Brain pericyte (primary cell): ENCODE data around the gene F2R.
"Not testable (repeated sequence)": the region's sequence is repeated elsewhere in the genome, so short reads cannot be mapped to it uniquely, and the experiment has no call there.

Experiments
- DNase-seq: peaks from one replicate; pipeline ENCODE4 v3.0.0-alpha.2; 2012; ENCODE audit warnings: low read depth, low spot score

Gene F2R

DNA sequence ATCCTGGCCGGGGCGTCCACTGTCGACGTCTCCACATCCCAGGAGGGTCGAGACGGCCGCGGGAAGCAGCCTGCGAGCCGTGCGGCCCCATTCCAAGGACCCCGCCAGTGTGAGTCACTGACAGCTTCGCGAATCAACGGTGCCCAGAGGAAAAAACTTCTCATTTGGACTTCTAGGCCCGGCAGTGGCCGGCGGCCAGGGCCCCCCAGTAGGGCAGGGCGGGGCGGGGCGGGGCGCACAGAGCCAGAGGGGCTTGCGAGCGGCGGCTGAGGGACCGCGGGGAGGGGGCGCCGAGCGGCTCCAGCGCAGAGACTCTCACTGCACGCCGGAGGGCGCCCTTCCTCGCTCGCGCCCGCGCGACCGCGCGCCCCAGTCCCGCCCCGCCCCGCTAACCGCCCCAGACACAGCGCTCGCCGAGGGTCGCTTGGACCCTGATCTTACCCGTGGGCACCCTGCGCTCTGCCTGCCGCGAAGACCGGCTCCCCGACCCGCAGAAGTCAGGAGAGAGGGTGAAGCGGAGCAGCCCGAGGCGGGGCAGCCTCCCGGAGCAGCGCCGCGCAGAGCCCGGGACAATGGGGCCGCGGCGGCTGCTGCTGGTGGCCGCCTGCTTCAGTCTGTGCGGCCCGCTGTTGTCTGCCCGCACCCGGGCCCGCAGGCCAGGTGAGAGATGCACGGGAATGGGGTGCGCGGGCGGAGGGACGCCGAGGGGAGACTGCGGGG lies at the start of gene F2R:
Gene F2R, plus strand, starts transcription at position 391 of the 720 bp plus-strand sequence. Its CDS starts 182 bp downstream, at position 573.
- DNase-seq = no peak

GRCh38 chr5:76667495-76667894 lies 48.4 kb upstream of the F2R start:
- DNase-seq = no peak

DNA sequence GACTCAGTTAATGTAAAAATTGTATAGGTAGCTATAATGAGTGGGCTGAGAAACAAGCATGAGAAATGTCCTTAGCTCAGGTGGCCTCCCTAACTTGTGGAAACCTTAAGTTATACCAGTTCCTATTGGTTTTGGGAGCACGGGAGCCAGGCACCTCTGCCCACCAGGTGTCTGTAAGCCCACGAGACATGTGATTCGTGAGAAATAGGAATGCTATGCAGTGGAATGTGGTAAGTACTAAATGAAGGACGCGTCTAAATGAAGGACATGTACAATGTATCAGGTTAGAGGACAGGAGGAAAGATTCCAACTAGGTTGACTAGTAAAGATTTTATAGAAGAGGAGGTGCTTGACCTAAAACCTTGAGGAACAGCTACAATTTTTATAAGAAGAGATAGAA lies 46.7 kb upstream of the F2R start:
- DNase-seq = no peak

- DNase-seq = no peak
These were observed 45.4 kb upstream of the F2R start for GRCh38 chr5:76670508-76670907.

DNA sequence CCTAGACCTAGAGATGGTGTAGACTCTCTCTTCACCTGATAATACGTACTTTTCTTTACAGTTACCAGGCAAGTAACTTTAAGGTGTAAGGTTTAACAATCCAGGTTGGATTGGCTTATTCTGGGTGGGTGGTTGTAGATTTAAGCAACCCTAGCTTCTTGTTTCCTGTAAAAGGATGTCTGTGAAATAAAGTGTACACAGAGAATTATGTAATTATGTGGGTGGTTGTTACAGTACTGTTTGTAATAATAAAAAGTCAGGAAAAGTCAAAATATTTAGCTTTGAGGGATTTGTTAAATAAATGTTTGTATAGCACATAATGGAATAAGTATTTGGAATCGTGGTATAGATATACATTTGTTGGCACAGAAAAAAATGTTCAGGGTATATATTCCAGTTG lies 43.7 kb upstream of the F2R start:
- DNase-seq = no peak

- DNase-seq = no peak
These were observed 42.8 kb upstream of the F2R start for GRCh38 chr5:76673125-76673524.

GRCh38 chr5:76674330-76675066 lies 41.4 kb upstream of the F2R start:
- no peak for DNase-seq

GRCh38 chr5:76675364-76675763 lies 40.6 kb upstream of the F2R start:
- DNase-seq = no peak

GRCh38 chr5:76677849-76678472 lies 38.0 kb upstream of the F2R start:
- no peak for DNase-seq

DNA sequence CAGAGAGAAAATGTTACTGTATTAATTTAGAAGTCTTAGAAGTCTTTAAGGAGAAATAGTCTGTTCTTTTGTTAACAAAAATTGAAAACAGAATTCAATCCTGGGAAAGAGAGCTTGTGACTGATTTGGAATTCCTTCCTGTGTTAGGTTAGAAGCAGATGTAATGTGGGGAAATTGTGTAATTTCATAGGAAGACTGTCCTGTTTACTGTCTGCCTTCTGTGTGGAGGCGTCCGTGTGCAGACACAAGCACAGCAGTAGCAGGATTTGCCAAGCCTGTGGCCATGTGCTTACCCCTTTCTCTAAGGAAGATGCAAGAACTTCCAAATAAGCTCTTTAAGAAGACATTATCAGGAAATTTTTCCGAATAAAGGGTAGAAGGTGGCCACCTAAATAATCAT lies 36.7 kb upstream of the F2R start:
- DNase-seq = no peak

GRCh38 chr5:76680826-76681225 lies 35.1 kb upstream of the F2R start:
- not testable (repeated sequence) for DNase-seq

DNA sequence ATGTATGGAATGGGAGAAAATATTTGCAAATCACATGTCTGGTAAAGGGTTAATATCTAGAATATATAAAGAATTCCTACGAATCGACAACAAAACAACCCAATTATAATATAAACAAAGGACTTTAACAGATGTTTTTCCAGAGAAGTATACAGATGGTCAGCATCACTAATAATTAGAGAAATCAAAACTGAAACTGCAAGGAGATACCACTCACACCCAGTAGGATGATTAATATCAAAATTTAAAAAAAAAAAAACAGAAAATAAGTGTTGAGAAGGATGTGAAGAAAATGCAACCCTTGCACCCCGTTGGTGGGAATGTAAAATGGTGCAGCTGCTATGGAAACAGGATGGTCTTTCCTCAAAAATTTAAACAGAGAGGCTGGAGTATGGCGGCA lies 34.6 kb upstream of the F2R start:
- DNase-seq = no peak

DNA sequence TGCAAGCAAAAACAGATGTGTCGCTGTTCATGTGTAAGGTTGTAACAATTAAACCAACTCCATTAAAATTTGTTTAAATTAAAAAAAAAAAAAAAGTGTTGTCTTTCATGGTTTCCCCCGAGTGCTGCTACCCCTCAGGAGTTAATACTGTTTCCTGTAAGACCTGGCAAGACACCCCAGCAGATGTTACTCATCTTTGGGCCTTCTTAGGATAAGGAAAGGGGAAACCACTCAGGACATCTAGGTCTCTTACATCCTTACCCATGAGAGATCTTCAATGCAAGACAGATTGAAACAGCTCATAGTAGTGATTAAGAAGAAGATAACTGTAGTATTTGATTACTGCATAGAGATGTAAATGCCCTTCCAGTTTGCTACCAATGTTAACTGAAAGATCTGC lies 33.5 kb upstream of the F2R start:
- DNase-seq = no peak

- no peak for DNase-seq
These were observed 31.9 kb upstream of the F2R start for GRCh38 chr5:76683816-76684731.

DNA sequence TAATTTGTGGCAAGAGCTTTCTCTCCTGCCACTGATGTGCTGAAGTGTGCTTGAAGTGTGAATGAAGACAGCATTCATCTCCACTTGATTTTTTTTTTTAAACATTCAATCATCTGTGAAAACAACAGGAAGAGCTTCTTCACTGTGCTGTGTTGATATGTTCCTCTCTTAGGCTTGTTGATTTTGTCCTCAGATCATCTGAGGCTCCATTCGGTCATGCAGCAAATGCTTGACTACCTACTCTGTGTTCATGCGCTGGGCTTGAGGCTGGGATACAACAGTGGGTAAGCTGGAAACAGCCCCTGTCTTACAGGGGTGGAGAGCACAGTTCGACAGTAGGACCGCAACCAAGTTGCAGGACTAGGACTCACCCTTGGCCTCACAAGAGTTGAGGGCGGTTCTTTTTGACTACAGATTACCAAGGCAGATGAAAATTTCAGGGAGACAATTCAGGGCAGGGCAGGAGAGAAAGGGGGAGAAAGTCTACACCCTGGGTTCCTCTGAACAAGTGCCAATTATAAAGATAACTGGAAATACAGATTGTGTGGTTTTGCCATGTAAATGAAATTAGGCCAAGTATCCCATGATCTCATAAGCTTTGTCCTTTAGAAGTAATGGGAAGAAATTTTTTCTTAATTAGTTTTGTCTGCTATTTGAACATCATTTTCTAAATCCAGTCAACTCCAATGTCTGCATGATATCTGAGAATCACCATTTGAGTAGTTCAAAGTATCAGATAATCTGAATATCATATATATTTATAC lies 31.0 kb upstream of the F2R start:
- no peak for DNase-seq

- no peak for DNase-seq
These were observed 30.2 kb upstream of the F2R start for GRCh38 chr5:76685704-76686103.

DNA sequence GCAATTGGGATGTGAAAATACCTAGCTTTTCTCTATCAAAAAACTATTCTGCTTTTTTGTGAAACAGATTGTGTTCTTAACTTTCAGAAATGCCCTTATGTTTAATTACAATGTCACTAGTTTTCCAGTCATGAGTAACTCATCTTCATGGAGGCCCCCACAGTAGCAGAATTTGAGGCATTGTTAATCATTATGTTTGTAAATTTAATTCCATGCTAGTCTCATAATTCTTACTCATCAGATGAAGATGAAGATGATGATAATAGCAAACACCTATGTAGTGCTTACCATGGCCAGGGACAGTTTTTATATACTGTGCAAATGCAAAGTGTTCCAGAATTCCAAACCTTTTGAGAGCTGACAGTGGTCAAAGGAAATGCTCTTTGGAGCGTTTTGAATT lies 27.7 kb upstream of the F2R start:
- DNase-seq = no peak

GRCh38 chr5:76688836-76689235 lies 27.1 kb upstream of the F2R start:
- DNase-seq = no peak

- DNase-seq = no peak
These were observed 26.4 kb upstream of the F2R start for GRCh38 chr5:76689321-76690036.

DNA sequence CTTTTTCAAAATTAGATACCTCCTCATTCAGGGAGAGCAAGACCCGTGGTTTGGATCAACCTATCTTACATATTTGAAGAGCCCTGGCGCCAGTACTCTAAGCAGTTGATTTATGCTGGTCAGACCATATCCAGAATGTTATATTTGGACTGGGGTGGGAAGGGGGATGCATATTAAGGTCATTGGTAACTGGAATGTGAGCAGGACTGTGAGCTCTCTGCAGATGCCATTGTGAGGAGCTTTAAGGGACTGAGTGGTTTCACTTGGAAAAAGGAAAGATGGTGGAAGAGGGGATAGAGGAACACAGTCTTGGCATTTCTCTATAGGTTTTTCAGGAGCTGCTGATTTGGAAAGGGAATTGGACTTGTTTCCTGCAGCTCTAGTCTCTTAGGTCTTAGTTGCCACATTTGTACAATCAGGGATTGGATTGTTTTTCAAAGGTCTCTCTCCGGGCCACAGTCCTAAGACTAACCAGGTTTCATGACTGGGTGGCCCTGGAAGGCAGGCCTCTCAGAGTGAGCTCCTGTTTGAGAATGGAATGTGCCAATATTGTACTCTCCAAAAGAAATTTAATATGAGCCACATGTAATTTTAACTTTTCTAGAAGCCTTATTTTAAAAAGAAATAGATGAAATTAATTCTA lies 25.8 kb upstream of the F2R start:
- DNase-seq = no peak
